NCI-H774 (cell line): ENCODE measurements around the gene SNRPA.
A peak's percentile ranks its signal among the peaks of the same experiment; 100 is the strongest.
"Not testable (repeated sequence)": the region's sequence is repeated elsewhere in the genome, so short reads cannot be mapped to it uniquely, and the experiment has no call there.

ENCODE experiments used
- DNase-seq: peaks from one replicate; lab custom pipeline; 2025; lab: John Stamatoyannopoulos, UW

SNRPA gene

GRCh38 chr19:40802300-40803169 lies 51.5 kb downstream of the SNRPA start:
- DNase-seq, result no peak

- no peak for DNase-seq
Observed at GRCh38 chr19:40803170-40803856, 52.3 kb downstream of the SNRPA start.

- no peak for DNase-seq
Observed at GRCh38 chr19:40803857-40804782, 53.1 kb downstream of the SNRPA start.

- DNase-seq, result no peak
Observed at GRCh38 chr19:40804783-40805242, 53.8 kb downstream of the SNRPA start.

- no peak for DNase-seq
Observed at GRCh38 chr19:40805258-40805868, 54.4 kb downstream of the SNRPA start.

- DNase-seq, result no peak
Observed at GRCh38 chr19:40806423-40807146, 55.6 kb downstream of the SNRPA start.

GRCh38 chr19:40807147-40808020 lies 56.4 kb downstream of the SNRPA start:
- no peak for DNase-seq

GRCh38 chr19:40808021-40808325 lies 57.0 kb downstream of the SNRPA start:
- no peak for DNase-seq

GRCh38 chr19:40808497-40808896 lies 57.5 kb downstream of the SNRPA start:
- no peak for DNase-seq

- no peak for DNase-seq
Observed at GRCh38 chr19:40809358-40810086, 58.5 kb downstream of the SNRPA start.

GRCh38 chr19:40810160-40810559 lies 59.2 kb downstream of the SNRPA start:
- DNase-seq, result no peak

- DNase-seq, result peak; percentile 63
Observed at GRCh38 chr19:40810649-40811408, 59.8 kb downstream of the SNRPA start.

- no peak for DNase-seq
Observed at GRCh38 chr19:40811478-40812341, 60.7 kb downstream of the SNRPA start.

- not testable (repeated sequence) for DNase-seq
Observed at GRCh38 chr19:40812571-40812970, 61.6 kb downstream of the SNRPA start.

- DNase-seq, result no peak
Observed at GRCh38 chr19:40813182-40813581, 62.2 kb downstream of the SNRPA start.
